ENCODE results near the gene RSPH9.
"Not testable (repeated sequence)": the region's sequence is repeated elsewhere in the genome, so short reads cannot be mapped to it uniquely, and the experiment has no call there.

RSPH9 gene

GRCh38 chr6:43687437-43688347 is 42.9 kb downstream of the RSPH9 start, which contains the start of gene MRPS18A:
Gene MRPS18A, minus strand, starts transcription at chr6:43687791. Its CDS starts 12 bp downstream, at chr6:43687779.
- DNase-seq: peak; percentile 79 to 91

DNA sequence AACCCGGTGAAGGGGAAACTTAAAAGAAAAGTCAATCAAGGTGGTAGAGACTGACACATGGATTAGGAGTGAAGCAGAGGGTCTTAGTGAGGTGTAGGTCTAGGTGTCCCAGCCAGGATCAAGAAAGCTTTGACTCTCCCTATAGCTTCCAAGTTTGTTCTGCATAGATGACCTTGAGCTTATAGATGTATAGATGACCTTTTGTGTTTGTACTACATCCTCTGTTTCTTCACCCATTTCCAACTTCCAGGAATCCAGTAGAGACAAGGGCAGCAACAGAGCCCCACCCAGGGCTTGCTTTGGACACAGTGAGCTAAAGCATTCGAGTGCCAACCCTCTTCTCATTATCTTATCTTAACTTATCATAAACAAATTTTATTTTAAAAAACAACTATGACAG is 44.6 kb downstream of the RSPH9 start:
- DNase-seq: no peak

DNA sequence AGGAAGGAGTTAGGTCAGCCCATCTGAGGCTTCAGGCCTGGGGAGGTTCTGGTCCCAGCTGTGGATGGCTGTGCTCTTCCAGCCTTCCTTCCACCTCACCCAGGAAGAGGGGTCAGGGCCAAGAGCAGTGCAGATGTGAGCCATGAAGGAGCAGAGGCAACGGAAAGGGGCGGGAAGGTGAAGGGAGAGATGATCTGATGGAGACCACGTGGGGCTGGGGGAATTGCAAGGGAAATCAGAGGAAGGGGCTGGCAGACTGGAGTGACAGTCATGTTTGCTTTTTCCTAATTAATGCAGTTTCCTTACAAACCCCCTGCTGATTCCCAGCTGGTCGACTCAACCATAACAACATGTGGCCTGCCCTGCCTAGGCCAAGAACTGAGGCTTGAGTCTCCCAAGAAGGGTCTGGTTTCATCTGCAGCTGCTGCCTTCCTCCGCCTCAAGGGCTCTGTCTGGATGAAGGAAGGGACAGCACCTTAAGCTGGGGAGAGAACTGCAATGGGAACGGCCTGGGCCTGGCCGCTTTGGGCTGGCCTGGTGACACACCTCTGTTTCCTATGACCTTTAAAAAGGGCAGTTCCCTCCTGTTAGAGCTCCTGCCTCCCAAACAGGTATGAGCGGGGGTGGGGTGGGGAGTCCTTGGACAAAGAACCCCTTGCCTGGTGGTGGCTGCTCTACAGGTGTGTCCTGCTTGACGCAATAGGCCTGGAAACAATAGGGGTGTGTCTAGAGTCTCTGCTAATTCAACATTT is 50.6 kb downstream of the RSPH9 start:
- DNase-seq: no peak

GRCh38 chr6:43695967-43696291 is 51.1 kb downstream of the RSPH9 start:
- no peak for DNase-seq

DNA sequence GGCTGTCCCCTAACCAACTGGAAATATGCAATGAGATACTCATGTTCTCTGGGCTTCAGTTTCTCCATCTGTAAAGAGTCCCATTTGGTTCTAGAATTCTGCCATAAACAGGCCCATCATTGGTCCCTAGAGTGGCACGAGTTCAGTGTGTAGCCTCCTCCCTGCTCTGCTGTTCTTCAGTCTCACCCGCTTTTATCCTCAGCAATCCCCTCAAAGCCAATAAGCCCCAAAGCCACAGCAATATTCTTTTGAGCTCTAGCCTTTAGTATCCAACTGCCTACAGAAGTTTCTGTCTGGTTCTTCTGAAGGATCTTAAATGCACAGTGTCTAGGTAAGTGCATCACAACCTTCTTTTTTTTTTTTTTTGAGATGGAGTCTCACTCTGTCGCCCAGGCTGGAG is 52.6 kb downstream of the RSPH9 start:
- DNase-seq: no peak

- DNase-seq: no peak
Observed at GRCh38 chr6:43698584-43699349, 53.9 kb downstream of the RSPH9 start.

- no peak for DNase-seq
Observed at GRCh38 chr6:43699564-43700186, 54.8 kb downstream of the RSPH9 start.

- DNase-seq: not testable (repeated sequence)
Observed at GRCh38 chr6:43700939-43701560, 56.2 kb downstream of the RSPH9 start.

DNA sequence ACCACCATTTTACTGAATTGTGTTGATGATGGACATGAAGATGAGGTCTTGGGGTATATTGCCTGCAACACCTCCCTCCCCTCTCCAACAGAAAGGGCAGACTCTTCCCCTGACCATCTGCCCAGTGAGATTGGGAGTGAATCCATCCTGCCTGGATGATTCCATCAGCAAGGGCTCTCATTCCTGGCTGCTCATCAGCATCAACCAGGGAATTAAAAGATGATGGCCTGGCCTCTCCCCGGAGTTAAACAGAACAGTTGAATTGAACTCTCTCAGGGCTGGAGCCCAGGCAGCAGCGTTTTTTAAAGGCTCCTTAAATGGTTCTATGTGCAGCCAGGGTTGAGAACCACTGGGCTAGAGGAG is 57.3 kb downstream of the RSPH9 start:
- no peak for DNase-seq

DNA sequence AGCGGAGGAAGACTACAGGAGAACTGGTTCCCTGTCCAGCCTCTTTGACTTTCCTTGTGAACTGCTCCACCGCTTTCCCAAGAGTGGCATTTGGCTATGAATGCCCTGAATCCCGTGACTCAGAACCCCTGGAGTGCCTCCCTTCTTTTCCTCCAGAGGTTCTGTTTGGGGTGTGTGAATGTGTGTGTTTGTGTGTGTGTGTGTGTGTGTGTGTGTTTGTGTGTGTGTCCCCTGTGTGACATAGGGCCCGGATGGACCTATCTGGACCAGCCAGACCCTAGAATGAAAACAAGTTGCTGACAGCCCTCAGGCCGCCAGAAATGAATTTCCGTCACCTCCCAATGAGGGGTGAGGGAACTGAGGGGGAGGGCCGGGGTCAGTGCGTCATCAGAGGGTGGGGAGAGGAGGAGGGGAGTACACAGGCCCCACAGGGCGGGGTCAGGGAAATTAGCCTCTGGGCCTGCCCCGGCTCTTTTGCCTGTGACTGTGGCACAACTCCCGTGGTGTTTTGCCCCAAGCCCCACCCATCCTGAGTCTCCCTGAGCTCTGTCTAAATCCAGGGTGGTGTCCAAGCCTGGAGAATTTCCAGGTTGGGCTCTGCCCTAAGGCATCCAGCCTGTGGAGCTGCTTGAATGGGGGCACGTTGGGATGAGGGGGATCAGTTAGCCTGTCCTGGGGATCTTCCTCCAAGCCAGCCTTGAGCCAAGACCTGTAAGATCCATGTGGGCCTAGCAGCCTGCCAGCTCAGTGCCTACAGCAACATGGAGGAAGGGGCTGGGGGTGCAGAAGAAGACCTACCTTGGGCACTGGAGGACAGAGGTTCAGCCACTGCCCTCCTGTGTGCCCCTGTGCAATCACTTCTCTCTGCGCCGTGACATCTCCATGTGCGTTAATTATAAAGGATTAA is 58.0 kb downstream of the RSPH9 start:
- peak in 1 of 2 donors; percentile 54 for DNase-seq

- peak; percentile 71 to 82 for DNase-seq
Observed at GRCh38 chr6:43703512-43704429, 58.9 kb downstream of the RSPH9 start.

GRCh38 chr6:43705996-43706395 is 61.2 kb downstream of the RSPH9 start:
- peak; percentile 72 to 84 for DNase-seq

DNA sequence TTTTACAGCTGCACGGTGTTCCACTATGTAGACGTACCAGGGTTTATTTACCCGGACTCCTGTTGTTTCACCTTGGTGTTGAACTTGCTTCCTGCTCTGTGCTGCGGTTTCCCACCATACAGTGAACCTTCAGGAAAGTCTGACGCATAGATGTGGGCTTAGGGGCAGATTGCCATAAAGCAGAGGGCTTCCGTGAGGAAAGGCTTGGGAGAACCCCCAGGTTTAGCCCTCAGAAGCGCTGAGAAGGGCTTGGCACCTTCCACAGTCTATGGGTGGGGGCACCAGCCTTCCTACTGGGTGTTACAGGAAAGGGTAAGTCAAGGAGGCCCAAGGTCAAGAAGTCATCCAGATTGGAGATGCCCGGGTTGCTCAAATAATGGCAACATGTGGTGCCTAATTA is 62.0 kb downstream of the RSPH9 start:
- no peak for DNase-seq

DNA sequence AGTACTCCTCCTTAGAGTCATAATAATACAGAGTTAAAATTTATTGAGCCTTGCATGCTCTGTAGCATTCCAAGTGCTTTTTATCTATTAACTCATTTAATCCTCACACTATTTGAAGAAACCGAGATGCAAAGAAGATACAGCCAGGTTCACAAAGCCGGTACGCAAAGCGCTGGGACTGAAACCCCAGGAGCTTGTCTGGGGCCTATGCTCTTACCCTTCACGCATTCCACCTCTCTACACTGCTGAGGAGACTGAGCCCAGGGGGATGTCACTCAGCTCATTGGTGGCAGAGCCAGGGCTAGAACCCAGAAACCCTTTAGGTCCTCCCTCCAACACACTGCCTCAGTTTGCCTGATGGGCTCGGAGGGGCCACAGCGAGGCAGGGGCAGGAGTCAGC is 62.4 kb downstream of the RSPH9 start:
- no peak for DNase-seq

GRCh38 chr6:43707767-43708166 is 62.9 kb downstream of the RSPH9 start:
- DNase-seq: no peak

DNA sequence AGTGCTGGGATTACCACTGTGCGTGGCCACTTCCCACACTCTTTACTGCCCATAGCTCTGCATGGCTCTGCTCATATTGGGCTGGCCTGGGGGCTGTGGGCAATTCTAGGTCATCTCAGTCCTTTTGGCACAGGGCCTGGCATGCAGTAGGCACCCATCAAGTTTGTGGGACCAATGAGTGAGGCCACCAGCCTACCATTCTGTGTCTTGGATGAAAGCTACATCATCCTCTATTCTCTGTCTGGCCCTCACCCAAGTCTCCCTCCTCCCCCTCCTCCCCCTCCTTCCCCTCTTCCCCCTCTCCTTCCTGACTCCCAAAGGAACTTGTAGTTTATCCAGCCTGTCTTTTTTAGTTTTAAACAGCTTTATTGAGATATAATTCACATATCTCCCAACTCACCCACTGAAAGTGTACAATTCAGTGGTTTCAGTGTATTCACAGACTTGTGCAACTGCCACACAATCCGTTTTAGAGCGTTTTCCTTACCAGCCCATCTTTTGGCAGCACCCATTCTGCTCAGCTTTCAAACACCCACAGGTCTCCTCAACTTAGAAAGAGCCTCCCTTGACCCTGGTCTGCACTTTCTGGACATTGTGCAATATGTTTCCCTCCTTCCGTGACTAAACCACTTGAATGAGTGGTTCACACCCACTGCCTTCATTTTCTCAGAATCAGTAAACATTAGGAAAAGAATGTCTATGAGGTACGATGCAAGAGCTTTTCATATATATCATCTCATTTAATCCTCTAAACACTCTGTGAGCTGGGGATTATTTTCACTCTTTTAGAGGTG is 64.2 kb downstream of the RSPH9 start:
- peak; percentile 92 to 95 for DNase-seq

DNA sequence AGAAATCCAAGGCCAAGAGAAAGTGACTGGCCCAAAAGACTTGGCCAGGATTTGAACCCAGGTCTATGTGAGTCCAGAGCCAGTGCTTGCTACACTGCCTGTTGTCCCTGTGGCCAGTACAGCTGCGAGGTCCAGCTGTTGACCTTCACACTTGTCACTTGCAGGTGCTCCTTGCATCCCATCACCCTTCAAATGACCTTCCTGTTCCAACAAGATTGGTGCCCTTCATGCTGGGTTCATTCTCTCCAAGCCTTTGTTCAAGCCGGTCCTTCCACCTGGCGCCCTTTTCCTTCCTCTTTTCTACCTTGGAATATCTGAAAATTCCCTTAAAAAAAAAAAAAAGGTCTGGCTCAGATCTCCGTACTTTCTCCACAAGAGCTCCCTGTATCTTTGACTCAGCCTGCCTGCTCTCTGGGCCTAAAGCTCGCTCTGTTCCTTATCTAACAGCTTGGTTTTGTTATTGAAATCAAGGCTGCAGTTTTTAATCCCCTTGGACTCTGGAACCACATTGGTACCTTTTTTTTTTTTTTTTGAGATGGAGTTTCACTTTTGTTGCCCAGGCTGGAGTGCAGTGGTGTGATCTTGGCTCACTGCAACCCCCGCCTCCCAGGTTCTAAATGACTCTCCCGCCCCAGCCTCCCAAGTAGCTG is 64.9 kb downstream of the RSPH9 start:
- DNase-seq: no peak

DNA sequence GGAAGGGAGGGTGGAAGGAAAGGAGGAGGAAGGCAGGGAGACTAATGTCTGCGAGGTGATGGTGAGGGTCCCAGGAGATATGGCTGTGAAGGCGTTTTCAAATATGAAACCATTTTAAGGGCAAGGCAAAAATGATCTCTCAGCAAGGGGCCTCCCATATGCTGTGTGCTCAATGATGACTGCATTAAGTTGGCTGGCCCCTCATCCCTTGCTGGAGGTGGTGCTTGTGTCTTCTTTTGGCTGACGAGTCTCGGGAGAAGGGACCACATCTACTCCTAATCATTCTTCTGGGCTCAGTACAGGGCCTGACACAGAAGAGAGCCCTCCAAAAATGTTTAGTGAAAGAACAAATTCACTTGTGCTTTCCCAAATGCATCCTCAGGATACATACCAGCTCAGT is 65.7 kb downstream of the RSPH9 start:
- no peak for DNase-seq

DNA sequence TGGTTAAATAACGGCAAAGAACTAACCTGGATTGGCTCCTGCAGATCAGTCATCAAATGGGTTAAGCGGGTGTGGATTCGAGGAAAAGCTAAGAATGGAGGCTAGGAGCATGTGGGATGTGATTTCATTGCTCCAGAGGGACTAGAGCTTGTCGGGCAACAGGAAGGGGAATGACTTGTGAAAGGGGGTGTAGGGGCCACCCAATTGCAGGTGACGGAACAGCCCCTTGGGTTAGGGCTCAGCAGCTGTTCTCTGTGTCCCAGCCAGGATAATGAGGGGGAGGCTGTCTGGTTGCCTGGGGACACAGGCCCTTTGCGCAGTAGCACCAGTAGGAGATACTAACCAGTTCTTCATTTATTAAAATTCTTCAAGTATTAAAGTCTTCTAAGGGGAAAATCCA is 67.7 kb downstream of the RSPH9 start:
- no peak for DNase-seq
